ENCODE data around the gene IGFBP1. TPM values are rescaled to one million over a fixed set of nuclear protein-coding genes. Genes with fewer than 3 reads are reported as not detected.

Gene IGFBP1
- total RNA-seq, 4 donors from 2014 or later, result not detected

DNA sequence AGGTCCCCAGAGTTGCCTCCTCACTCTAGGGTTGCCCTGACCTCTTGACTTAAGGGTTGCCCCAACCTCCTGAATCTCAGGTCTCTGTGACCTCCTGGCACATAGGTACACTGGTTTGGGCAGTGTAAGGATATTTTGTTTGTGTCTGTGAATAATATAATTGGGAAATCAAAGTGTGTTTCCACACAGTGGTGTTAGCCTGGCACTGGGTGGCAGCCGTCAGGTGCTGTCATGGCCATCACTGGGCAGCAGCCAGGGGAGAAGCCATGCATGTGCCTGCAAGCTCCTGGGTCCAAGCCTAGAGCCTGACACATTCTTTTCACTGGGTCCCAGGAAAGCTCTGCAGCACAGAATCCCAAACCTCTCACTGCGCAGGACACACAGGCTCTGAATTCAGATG lies 11.8 kb upstream of the IGFBP1 start:
- Histone ChIP-seq H3K4me1 (no peaks in the 10 kb centered on the region), H3K4me3 (replicated peaks in 1 of 3) (no peak overlapping the region), H3K36me3 (no peaks in the 10 kb centered on the region), H3K27me3 (no peaks in the 10 kb centered on the region), H3K27ac (no peak overlapping the region), H3K9me3 (no peaks in the 10 kb centered on the region)
- no peak for TF ChIP-seq POLR2A (IDR thresholded peaks at IDR 0.05)
- TF ChIP-seq, protein P1, sequence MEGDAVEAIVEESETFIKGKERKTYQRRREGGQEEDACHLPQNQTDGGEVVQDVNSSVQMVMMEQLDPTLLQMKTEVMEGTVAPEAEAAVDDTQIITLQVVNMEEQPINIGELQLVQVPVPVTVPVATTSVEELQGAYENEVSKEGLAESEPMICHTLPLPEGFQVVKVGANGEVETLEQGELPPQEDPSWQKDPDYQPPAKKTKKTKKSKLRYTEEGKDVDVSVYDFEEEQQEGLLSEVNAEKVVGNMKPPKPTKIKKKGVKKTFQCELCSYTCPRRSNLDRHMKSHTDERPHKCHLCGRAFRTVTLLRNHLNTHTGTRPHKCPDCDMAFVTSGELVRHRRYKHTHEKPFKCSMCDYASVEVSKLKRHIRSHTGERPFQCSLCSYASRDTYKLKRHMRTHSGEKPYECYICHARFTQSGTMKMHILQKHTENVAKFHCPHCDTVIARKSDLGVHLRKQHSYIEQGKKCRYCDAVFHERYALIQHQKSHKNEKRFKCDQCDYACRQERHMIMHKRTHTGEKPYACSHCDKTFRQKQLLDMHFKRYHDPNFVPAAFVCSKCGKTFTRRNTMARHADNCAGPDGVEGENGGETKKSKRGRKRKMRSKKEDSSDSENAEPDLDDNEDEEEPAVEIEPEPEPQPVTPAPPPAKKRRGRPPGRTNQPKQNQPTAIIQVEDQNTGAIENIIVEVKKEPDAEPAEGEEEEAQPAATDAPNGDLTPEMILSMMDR (IDR thresholded peaks at IDR 0.05), result no peak
- intact Hi-C loops (cut with DNase I), result no loop called here
- no peak for DNase-seq
- 96% methylated on average over 2 of the region's 2 CpGs; no CpG with 5 or more reads in 1 of the 2 donors for WGBS, 2 donors

DNA sequence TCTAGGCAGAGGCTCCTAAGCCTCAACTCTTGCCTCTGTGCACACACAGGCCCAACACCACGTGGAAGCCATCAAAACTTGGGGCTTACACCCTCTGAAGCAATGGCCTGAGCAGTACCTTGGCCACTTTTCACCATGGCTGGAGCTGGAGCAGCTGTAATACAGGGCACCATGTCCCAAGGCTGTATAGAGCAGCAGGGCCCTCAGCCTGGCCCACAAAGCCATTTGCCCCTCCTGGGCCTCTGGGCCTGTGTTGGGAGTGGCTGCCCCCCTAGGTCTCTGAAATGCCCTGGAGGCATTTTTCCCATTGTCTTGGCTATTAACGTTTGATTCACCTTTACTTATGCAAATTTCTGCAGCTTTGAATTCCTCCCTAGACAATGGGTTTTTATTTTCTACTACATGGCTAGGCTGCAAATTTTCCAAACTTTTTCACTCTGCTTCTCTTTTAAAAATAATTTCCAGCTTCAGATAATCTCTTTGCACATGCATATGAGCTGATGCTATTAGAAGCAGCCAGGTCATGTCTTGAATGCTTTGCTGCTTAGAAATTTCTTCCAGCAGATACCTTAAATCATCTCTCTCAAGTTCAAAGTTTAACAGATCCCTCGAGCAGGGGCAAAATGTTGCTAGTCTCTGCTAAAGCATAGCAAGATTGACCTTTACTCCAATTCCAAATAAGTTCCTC lies 9.7 kb upstream of the IGFBP1 start:
- Histone ChIP-seq H3K9me3 (no peaks in the 10 kb centered on the region), H3K36me3 (no peaks in the 10 kb centered on the region), H3K27ac (no peak overlapping the region), H3K27me3 (no peaks in the 10 kb centered on the region), H3K4me1 (no peaks in the 10 kb centered on the region), H3K4me3 (replicated peaks in 1 of 3) (no peak overlapping the region)
- TF ChIP-seq POLR2A (IDR thresholded peaks at IDR 0.05), result no peak
- intact Hi-C loops (cut with DNase I), result no loop called here
- DNase-seq, result no peak
- 40 to 65% methylated on average over 3 of the region's 3 CpGs for WGBS, 2 donors

DNA sequence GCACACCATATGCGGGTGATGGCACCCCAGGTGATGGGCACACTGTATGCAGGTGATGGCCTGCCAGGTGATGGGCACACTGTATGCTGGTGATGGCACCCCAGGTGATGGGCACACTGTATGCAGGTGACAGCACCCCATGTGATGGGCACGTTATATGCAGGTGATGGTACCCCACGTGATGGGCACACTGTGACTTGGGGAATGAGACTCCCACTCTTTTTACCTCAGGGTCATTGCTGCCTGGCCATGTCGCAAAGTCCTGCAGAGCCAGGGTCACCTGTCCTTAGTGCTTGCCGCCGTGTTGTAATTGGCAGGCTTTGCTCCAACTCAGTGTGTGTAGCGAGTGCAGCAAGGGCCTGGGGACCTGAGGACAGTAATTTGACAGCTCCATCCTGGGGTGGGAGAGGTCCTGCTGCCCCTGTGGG lies 7.8 kb upstream of the IGFBP1 start:
- intact Hi-C loops (cut with DNase I), result no loop called here
- WGBS, 2 donors, result 90 to 97% methylated on average over 4 to 6 of the region's 7 CpGs
- no peak for DNase-seq

DNA sequence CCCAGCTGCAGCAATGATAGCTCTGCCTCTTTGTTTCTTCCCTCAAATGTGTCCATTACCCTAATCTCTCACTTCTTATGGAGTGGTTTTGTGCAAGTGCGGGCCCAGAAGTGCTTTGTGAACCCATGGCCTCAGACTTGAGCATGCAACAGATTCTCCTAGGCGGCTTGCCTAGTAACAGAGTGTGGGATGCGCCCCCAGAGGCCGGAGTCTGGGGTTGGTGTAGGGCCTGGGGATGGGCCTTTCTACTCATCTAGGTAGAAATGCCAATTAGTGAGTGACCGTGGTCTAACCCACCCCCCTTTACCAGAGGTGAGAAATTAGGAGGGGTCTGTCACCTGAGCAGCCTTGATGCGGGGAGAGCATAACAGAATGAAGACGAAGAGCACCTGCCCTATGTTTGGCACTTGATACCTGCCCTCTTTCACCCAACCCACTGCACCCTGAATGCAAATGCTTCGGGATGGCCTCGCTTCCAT lies 7.0 kb upstream of the IGFBP1 start:
- TF ChIP-seq, protein P1 (IDR thresholded peaks at IDR 0.05), result no peak
- no peak for TF ChIP-seq POLR2A (IDR thresholded peaks at IDR 0.05)
- intact Hi-C loops (cut with DNase I), result no loop called here
- Histone ChIP-seq H3K9me3 (no peaks in the 10 kb centered on the region), H3K4me1 (no peaks in the 10 kb centered on the region), H3K27me3 (no peaks in the 10 kb centered on the region), H3K4me3 (replicated peaks in 1 of 3) (no peak overlapping the region), H3K27ac (no peak overlapping the region), H3K36me3 (no peaks in the 10 kb centered on the region)
- WGBS, 2 donors, result 89 to 92% methylated on average over 9 of the region's 9 CpGs
- DNase-seq, result no peak

More for the DNA sequence above, 7.8 kb upstream of the IGFBP1 start:
- TF ChIP-seq POLR2A (IDR thresholded peaks at IDR 0.05), result no peak
- TF ChIP-seq, protein P1 (IDR thresholded peaks at IDR 0.05), result no peak
- Histone ChIP-seq H3K36me3 (no peaks in the 10 kb centered on the region), H3K4me1 (no peaks in the 10 kb centered on the region), H3K4me3 (replicated peaks in 1 of 3) (no peak overlapping the region), H3K9me3 (no peaks in the 10 kb centered on the region), H3K27me3 (no peaks in the 10 kb centered on the region), H3K27ac (no peak overlapping the region)

DNA sequence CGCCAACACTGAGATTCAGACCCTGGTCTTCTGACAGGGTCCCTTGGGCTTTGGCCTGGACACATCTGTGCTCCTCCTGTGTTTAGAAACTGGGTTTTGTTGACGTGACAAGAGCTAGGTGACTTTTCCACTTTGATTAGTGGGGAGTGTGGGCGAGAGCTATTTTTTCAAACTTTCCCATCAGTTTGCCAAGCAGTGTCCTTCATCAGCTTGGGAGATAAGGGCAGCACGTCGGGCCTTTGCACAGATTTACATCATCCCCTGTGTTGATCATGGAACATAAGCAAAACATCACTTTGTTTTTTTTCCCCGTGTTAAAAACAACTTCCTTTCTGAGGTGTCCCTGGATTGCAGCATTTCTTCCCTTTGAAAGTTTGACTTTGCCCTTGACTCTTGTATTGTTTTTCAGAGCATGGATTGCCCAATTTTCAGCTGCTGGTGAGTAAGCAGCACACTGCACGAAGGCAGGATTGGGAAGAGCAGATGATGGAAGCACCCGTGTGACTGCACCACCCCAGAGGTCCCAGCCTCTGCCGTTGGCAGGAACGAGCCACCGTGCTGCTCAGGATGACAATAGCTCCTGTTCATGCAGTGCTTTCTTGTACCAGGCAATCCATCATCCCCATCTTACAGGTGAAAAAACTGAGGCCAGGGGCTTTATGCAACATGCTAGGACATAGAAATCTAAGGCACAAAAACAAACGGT lies 6.4 kb upstream of the IGFBP1 start:
- no peaks in the 10 kb centered on the region for H3K36me3 ChIP-seq

More for the DNA sequence above, 6.4 kb upstream of the IGFBP1 start:
- no peak for DNase-seq
- TF ChIP-seq, protein P1 (IDR thresholded peaks at IDR 0.05), result no peak
- no peak for TF ChIP-seq POLR2A (IDR thresholded peaks at IDR 0.05)
- Histone ChIP-seq H3K4me1 (no peaks in the 10 kb centered on the region), H3K27ac (no peak overlapping the region), H3K27me3 (no peaks in the 10 kb centered on the region), H3K9me3 (no peaks in the 10 kb centered on the region), H3K4me3 (replicated peaks in 1 of 3) (no peak overlapping the region)
- 77 to 78% methylated on average over 12 of the region's 12 CpGs for WGBS, 2 donors
- intact Hi-C loops (cut with DNase I), result no loop called here

Data from thyroid gland (tissue), 4 donors.